Fibroblast of the aortic adventitia (primary cell): ENCODE data around the gene OPN1LW. TPM values are rescaled to one million over a fixed set of nuclear protein-coding genes. Genes with fewer than 3 reads are reported as not detected.
A peak's percentile ranks its signal among the peaks of the same experiment; 100 is the strongest.
"Not testable (repeated sequence)": the region's sequence is repeated elsewhere in the genome, so short reads cannot be mapped to it uniquely, and the experiment has no call there.

Experiments
- DNase-seq: peaks from one replicate; pipeline ENCODE4 v3.0.0-alpha.2; 2010; ENCODE audit warnings: low read depth
- H3K4me3 ChIP-seq: 2 replicates; pipeline ENCODE4 v1.5.1; 2011; ENCODE audit warnings: low read depth, mild to moderate bottlenecking, control low read depth, low read length, moderate library complexity
- total RNA-seq: library from RNA; depleted of rRNA; stranded (reverse); fragments of >200 nt; gene quantifications from 2 replicates; pipeline ENCODE4 v1.2.3, GENCODE V29; 2012; ENCODE audit warnings: low replicate concordance
- TF ChIP-seq, protein P1 (sequence below): IDR thresholded peaks from 2 replicates; pipeline ENCODE4 v1.5.1; 2011; ENCODE audit warnings: mild to moderate bottlenecking, low read length, control low read depth, inconsistent platforms; ENCODE audit not compliant: insufficient read depth

The OPN1LW gene
- total RNA-seq = not detected in 2 replicates

- not testable (repeated sequence) for H3K4me3 ChIP-seq, DNase-seq
Observed at GRCh38 chrX:154144010-154144409, at the start of gene OPN1LW. Gene OPN1LW, plus strand, starts transcription at chrX:154144243. Its CDS starts 41 bp downstream, at chrX:154144284.

DNA sequence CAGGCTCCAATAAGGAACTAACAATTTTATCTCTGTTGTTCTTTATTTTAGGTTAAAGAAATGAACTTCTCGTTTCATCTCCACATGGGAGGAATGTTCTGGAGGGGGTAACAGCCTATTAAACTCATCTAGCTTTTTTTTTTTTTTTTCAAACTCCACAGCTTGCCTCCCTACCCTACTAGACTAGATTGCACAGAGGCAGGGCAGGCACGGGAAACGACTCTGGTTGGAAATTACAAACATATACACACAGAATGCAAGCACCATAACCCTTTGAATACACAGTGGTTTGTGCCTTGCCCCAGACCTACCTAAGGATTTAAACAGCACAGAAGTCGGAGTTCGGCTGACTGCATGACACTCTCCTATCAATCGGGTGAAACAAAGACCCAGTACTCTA is 49.2 kb upstream of the OPN1LW start:
- TF ChIP-seq, protein P1, sequence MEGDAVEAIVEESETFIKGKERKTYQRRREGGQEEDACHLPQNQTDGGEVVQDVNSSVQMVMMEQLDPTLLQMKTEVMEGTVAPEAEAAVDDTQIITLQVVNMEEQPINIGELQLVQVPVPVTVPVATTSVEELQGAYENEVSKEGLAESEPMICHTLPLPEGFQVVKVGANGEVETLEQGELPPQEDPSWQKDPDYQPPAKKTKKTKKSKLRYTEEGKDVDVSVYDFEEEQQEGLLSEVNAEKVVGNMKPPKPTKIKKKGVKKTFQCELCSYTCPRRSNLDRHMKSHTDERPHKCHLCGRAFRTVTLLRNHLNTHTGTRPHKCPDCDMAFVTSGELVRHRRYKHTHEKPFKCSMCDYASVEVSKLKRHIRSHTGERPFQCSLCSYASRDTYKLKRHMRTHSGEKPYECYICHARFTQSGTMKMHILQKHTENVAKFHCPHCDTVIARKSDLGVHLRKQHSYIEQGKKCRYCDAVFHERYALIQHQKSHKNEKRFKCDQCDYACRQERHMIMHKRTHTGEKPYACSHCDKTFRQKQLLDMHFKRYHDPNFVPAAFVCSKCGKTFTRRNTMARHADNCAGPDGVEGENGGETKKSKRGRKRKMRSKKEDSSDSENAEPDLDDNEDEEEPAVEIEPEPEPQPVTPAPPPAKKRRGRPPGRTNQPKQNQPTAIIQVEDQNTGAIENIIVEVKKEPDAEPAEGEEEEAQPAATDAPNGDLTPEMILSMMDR = no peak
- DNase-seq = no peak
- H3K4me3 ChIP-seq = peak overlapping the region; percentile 72

DNA sequence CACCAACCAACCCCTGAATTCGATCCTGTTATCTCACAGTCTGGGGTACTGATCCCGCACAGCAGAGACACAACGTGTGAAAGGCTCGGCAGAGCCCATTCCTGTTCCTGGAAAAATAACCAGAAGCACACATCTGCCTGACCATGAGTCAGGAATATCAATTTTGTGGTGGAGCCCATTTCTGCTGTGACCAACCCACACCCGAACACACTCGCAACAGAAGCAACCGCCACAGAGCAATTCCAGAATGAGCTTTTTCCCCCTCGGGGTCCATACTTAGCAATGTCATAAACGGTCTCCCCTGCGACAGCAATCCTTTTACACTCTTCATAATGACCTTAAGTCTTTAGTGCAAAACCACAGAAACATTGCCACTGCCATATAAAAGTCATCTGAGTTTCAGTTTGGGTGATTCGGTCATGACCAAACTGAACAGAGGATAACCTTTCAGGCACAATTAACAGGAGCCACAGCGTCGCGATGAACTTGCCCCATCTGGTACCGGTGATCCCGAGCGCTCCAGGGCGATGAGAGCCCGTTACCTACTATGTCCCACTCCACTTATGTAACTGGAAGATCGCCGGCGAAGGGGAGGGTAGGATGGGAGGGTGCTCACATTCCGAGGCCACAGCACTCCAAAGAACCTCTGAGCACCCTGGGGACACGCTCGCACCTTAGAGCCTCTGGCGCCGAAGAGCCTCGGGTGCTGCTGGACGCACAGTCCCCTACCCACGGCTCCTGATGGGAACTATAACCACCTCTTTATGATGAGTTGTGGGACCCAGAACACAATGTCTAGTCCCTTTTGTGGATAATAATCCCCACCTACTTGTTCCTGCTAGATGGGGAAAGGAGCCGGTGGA is 47.7 kb upstream of the OPN1LW start:
- H3K4me3 ChIP-seq = peak overlapping the region; percentile 72
- TF ChIP-seq, protein P1 = no peak
- DNase-seq = peak; percentile 39

DNA sequence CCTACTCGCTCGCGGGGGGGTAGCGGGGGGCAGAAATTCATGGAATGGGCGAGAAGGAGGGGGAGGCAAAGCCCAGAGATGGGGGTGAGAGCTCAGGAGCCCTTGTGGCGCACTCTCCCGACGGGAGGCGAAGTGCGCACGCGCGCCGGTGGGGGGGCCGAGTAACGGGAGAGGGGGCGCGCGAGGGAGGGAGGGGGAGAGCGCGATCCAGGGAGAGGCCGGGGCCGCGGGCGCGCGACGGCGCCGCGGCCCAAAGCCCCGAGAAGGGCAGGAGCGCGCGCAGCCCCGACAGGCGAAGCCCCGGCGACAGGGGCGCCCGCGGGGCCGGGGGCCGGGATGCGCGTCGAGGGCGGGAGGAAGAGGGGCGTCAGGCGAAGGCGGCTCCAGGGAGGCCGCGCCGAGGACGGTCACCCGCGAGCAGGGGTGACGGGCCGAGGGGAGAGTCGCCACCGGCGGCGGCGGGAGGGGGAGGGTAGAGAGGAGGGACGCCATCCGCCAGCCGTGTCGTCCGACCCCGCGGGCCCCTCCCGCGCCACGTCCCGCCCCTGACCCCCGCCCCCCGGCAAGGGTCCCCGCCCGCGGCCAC is 46.9 kb upstream of the OPN1LW start:
- TF ChIP-seq, protein P1 = no peak
- peak; percentile 55 for DNase-seq
- peak overlapping the region; percentile 72 for H3K4me3 ChIP-seq

DNA sequence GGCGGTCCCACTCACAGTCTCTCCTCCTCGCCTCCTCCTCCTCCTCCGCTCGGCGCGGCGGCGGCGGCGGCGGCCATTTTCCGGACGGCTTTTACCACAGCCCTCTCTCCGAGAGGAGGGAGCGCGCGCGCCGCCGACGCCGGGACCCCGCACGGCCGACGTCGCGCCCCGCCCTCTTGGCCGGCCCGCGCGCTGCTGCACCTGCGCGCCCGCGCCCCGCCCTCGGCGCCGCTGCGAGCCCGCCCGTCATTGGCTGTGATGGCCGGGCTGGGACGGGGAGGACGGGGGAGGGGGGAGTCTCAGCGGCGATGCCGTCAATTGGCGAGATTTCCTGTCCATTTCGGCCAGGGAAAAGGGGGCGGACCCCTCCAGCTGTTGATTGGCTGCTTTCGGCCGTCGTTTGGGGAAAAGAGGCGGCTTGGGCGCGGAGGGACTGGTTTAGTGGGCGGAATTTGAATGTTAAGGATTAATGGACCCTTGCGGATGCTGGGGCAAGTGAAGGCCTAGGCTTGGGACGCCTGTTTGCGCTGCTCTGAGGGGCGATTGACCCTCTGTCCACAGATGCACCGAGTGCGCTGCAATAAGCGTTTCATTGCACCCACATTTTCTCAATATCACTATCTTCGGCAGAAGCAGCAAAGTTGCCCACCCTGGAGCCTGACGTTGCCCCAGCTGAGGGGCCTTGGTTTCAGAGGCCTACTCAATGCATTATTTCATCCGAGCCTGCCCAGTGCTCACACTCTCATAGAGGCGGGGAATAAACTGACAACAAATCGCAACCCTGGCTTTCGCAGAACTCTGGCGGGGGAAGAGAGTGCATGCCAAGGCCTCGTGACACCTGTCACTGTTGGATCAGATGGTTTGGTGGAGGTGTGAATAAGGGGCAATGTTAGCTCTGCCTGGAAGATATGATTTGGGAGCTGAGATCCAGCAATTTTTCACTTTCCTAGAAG is 46.2 kb upstream of the OPN1LW start, which contains the start of gene MECP2:
TSS of gene MECP2 (minus strand) at position 129 of the 953 bp plus-strand sequence.
- peak; percentile 91 for DNase-seq
- TF ChIP-seq, protein P1 = no peak

GRCh38 chrX:154098551-154098950 is 45.5 kb upstream of the OPN1LW start:
- TF ChIP-seq, protein P1 = no peak
- no peak for DNase-seq
- no peak overlapping the region for H3K4me3 ChIP-seq

More for the DNA sequence above, 46.2 kb upstream of the OPN1LW start, which contains the start of gene MECP2:
- H3K4me3 ChIP-seq = peak within 1 kb of the TSS; percentile 72
